SK-N-SH (cell line): ENCODE results near the gene H2AZ2. TPM values are rescaled to one million over a fixed set of nuclear protein-coding genes. Genes with fewer than 3 reads are reported as not detected.

Source experiments
- CTCF ChIA-PET: fragments of 300-600, 350-600 bp; formaldehyde crosslinking; extraction: SDS; loops from one replicate; lab custom pipeline; 2021; lab: Yijun Ruan, JAX
- POLR2A ChIA-PET: fragments of 350-600 bp; sonication (Branson Sonifier 250); formaldehyde crosslinking; extraction: SDS; loops from one replicate; lab custom pipeline; 2020; ENCODE audit warnings: antibody characterized with exemption, inconsistent platforms; lab: Yijun Ruan, JAX
- DNase-seq: peaks from one replicate; pipeline ENCODE4 v3.0.0; 2012
- H2AFZ ChIP-seq: fragments of 200-600 bp; sonication (generic); 2 replicates; pipeline ENCODE4 v1.8.1; 2016; ENCODE audit warnings: antibody characterized with exemption, mild to moderate bottlenecking, low read depth
- H3F3A ChIP-seq: fragments of 200-600 bp; sonication (generic); replicated peaks from 2 replicates; pipeline ENCODE3; 2016; ENCODE audit warnings: antibody characterized with exemption, mild to moderate bottlenecking; ENCODE audit not compliant: insufficient read depth
- H3K27ac ChIP-seq, 2 experiments: fragments of 200-500 bp in 1 of 2; fragments of 200-600 bp in 1 of 2; sonication (Bioruptor generic) in 1 of 2; sonication (generic), shearing (Covaris generic) in 1 of 2; 2 replicates each; pipeline versions ENCODE4 v1.5.1 to v1.6.1; 2014 to 2016; ENCODE audit warnings: low read depth in 2 of 2, inconsistent platforms in 1 of 2, low read length in 1 of 2, mild to moderate bottlenecking in 1 of 2, mixed read lengths in 1 of 2
- H3K27me3 ChIP-seq: fragments of 200-600 bp; sonication (generic), shearing (Covaris generic); 2 replicates; pipeline ENCODE4 v1.6.1; 2016; ENCODE audit warnings: mixed run types; ENCODE audit not compliant: insufficient read depth
- H3K36me3 ChIP-seq, 2 experiments: fragments of 200-500 bp in 1 of 2; fragments of 200-600 bp in 1 of 2; sonication (Bioruptor generic) in 1 of 2; sonication (generic) in 1 of 2; replicated peaks in 1 of 2; 2 replicates each; pipeline versions ENCODE3 to v1.5.1; 2014 to 2016; ENCODE audit warnings: low read length in 1 of 2, mild to moderate bottlenecking in 1 of 2; ENCODE audit not compliant: insufficient read depth in 2 of 2, control insufficient read depth in 1 of 2
- H3K4me1 ChIP-seq, 2 experiments: fragments of 200-500 bp in 1 of 2; fragments of 200-600 bp in 1 of 2; sonication (Bioruptor generic) in 1 of 2; sonication (generic), shearing (Covaris generic) in 1 of 2; 2 replicates each; pipeline versions ENCODE4 v1.5.1 to v1.6.1; 2014 to 2016; ENCODE audit warnings: low read depth in 1 of 2, low read length in 1 of 2, mixed run types in 1 of 2; ENCODE audit not compliant: insufficient read depth in 2 of 2, control insufficient read depth in 1 of 2
- H3K4me2 ChIP-seq: fragments of 200-600 bp; sonication (generic), shearing (Covaris generic); 2 replicates; pipeline ENCODE4 v1.6.1; 2017; ENCODE audit warnings: mixed run types
- H3K4me3 ChIP-seq, 2 experiments: fragments of 200-500 bp in 1 of 2; fragments of 200-600 bp in 1 of 2; sonication (Bioruptor generic) in 1 of 2; sonication (generic), shearing (Covaris generic) in 1 of 2; 2 replicates each; pipeline versions ENCODE4 v1.5.1 to v1.8.1; 2014 to 2016; ENCODE audit warnings: low read depth in 2 of 2, inconsistent platforms in 1 of 2, low read length in 1 of 2, mild to moderate bottlenecking in 1 of 2, mixed read lengths in 1 of 2, moderate library complexity in 1 of 2
- H3K79me2 ChIP-seq: fragments of 200-600 bp; sonication (generic); 2 replicates; pipeline ENCODE4 v1.8.1; 2017; ENCODE audit warnings: mild to moderate bottlenecking; ENCODE audit not compliant: insufficient read depth
- H3K9ac ChIP-seq: fragments of 200-600 bp; sonication (generic); 2 replicates; pipeline ENCODE4 v1.6.1; 2017; ENCODE audit warnings: mixed run types
- H3K9me2 ChIP-seq: fragments of 200-600 bp; sonication (generic); 2 replicates; pipeline ENCODE4 v1.6.1; 2017; ENCODE audit warnings: mixed run types
- H3K9me3 ChIP-seq: fragments of 200-600 bp; sonication (generic); 2 replicates; pipeline ENCODE4 v1.6.1; 2017; ENCODE audit warnings: mixed run types, mild to moderate bottlenecking, moderate library complexity
- H4K20me1 ChIP-seq: fragments of 200-600 bp; sonication (generic); 2 replicates; pipeline ENCODE4 v1.6.1; 2017; ENCODE audit warnings: mild to moderate bottlenecking, mixed run types; ENCODE audit not compliant: insufficient read depth
- CTCF ChIP-seq: fragments of 200-600 bp; sonication (generic); IDR thresholded peaks from 2 replicates; pipeline ENCODE4 v1.6.1; 2017; ENCODE audit warnings: antibody characterized with exemption, mild to moderate bottlenecking, moderate library complexity
- ELF1 ChIP-seq: IDR thresholded peaks from 2 replicates; pipeline ENCODE4 v1.4.0; 2012
- EP300 ChIP-seq, 2 experiments: IDR thresholded peaks; 2 replicates each; pipeline versions ENCODE4 v1.4.0 to v1.6.1; 2012; ENCODE audit warnings: borderline replicate concordance in 1 of 2, low read depth in 1 of 2, low read length in 1 of 2
- EZH2phosphoT487 ChIP-seq: fragments of 200-600 bp; sonication (generic); IDR thresholded peaks from 2 replicates; pipeline ENCODE4 v1.6.1; 2017; ENCODE audit warnings: low read depth, mixed run types, mild to moderate bottlenecking, antibody characterized with exemption, moderate library complexity, borderline replicate concordance
- FOSL2 ChIP-seq: IDR thresholded peaks from 2 replicates; pipeline ENCODE4 v1.4.0; 2012; ENCODE audit warnings: low read depth, mild to moderate bottlenecking, moderate library complexity, borderline replicate concordance
- GATA2 ChIP-seq: sonication (generic); formaldehyde crosslinking; IDR thresholded peaks from 2 replicates; pipeline ENCODE4 v1.5.0; 2020; ENCODE audit warnings: mild to moderate bottlenecking, missing genetic modification reagents
- IRF3 ChIP-seq: fragments of 150-350 bp; IDR thresholded peaks from 2 replicates; pipeline ENCODE4 v1.6.1; 2016; ENCODE audit warnings: mild to moderate bottlenecking, low read depth, low read length
- MAX ChIP-seq: IDR thresholded peaks from 2 replicates; pipeline ENCODE4 v1.4.0; 2012; ENCODE audit warnings: low read depth
- MXI1 ChIP-seq: IDR thresholded peaks from 2 replicates; pipeline ENCODE4 v1.6.1; 2012; ENCODE audit warnings: mild to moderate bottlenecking, low read depth, low read length, improper control_type of control experiment
- NFIC ChIP-seq: IDR thresholded peaks from 2 replicates; pipeline ENCODE4 v1.4.0; 2012; ENCODE audit warnings: borderline replicate concordance
- NRF1 ChIP-seq: IDR thresholded peaks from 2 replicates; pipeline ENCODE4 v1.6.1; 2012; ENCODE audit warnings: low read depth, mild to moderate bottlenecking, low read length
- PBX3 ChIP-seq: IDR thresholded peaks from 2 replicates; pipeline ENCODE4; 2012
- POLR2AphosphoS5 ChIP-seq: IDR thresholded peaks from 2 replicates; pipeline ENCODE4 v1.6.1; 2012; ENCODE audit warnings: low read depth, low read length
- RAD21 ChIP-seq: IDR thresholded peaks from 2 replicates; pipeline ENCODE4 v1.6.1; 2012; ENCODE audit warnings: mild to moderate bottlenecking, low read length
- RCOR1 ChIP-seq: fragments of 150-350 bp; IDR thresholded peaks from 2 replicates; pipeline ENCODE4 v1.6.1; 2017; ENCODE audit warnings: antibody characterized with exemption, low read length
- SIN3A ChIP-seq: IDR thresholded peaks from 2 replicates; pipeline ENCODE4 v1.6.1; 2012; ENCODE audit warnings: low read depth, mild to moderate bottlenecking, low read length, moderate library complexity, borderline replicate concordance
- SMC3 ChIP-seq: IDR thresholded peaks from 2 replicates; pipeline ENCODE4 v1.6.1; 2012; ENCODE audit warnings: low read depth, low read length, improper control_type of control experiment
- TAF1 ChIP-seq: IDR thresholded peaks from 2 replicates; pipeline ENCODE4 v1.6.1; 2012; ENCODE audit warnings: low read depth, mild to moderate bottlenecking, low read length, moderate library complexity, borderline replicate concordance
- TCF12 ChIP-seq: IDR thresholded peaks from 2 replicates; pipeline ENCODE4 v1.4.0; 2012
- USF2 ChIP-seq: fragments of 150-350 bp; IDR thresholded peaks from 2 replicates; pipeline ENCODE4 v1.6.1; 2017; ENCODE audit warnings: antibody characterized with exemption, low read length, low read depth, borderline replicate concordance
- WGBS: methylation state at CpG from one replicate; pipeline ENCODE4 v1.1.6; 2017; ENCODE audit warnings: low lambda C conversion rate; 5-methylcytosine and 5-hydroxymethylcytosine counted together
- polyA plus RNA-seq, 3 experiments: library from polyadenylated mRNA; depleted of rRNA; stranded (reverse); fragments of >200 nt; gene quantifications; 2 replicates each; pipeline ENCODE4 v1.2.3, GENCODE V29; 2012

Gene H2AZ2
- polyA plus RNA-seq, 1 of the 3 experiments (the other 2 are of a cell fraction), result 389 TPM

GRCh38 chr7:44814919-44815318 is 33.0 kb downstream of the H2AZ2 start:
- no peaks in the 10 kb centered on the region for H3K9me3 ChIP-seq
- no peaks in the 10 kb centered on the region for H3K27me3 ChIP-seq
- DNase-seq, result no peak
- H3K9ac ChIP-seq, result no peak overlapping the region
- WGBS, result 93% methylated on average over 2 of the region's 2 CpGs
- H3K4me1 ChIP-seq, result peaks cover 0 to 2% of the 10 kb centered on the region in 2 experiments; a peak in 1 of 4 replicates
- H3K79me2 ChIP-seq, result no peaks in the 10 kb centered on the region
- H3K4me3 ChIP-seq, result no peak overlapping the region
- no peaks in the 10 kb centered on the region for H3K9me2 ChIP-seq
- peaks cover 12% of the 10 kb centered on the region for H3F3A ChIP-seq
- H3K27ac ChIP-seq, result no peak overlapping the region
- ChIA-PET POLR2A (no interaction called here), CTCF (interaction anchor here (0.6 kb wide), 1 partner anchor 232 kb away, joined by 3 read pairs; no protein-coding TSS in a partner anchor)
- H2AFZ ChIP-seq, result no peak overlapping the region
- no peaks in the 10 kb centered on the region for H3K36me3 ChIP-seq
- H3K4me2 ChIP-seq, result no peak overlapping the region
- H4K20me1 ChIP-seq, result no peaks in the 10 kb centered on the region
- TF ChIP-seq CTCF (peak; percentile 17; the same call in 1 of the 2 replicates), PBX3 (no peak), NRF1 (no peak), RAD21 (peak; percentile 17; the same call in 1 of the 2 replicates), USF2 (no peak), ELF1 (no peak)

GRCh38 chr7:44811571-44811970 is 36.3 kb downstream of the H2AZ2 start:
- H3K4me2 ChIP-seq, result no peak overlapping the region
- ChIA-PET POLR2A (interaction anchor here (1.2 kb wide), 1 partner anchor 13 kb away, joined by 5 read pairs; no protein-coding TSS in a partner anchor), CTCF (interaction anchor here (0.8 to 1.2 kb wide), 4 partner anchors 8 to 325 kb away, joined by 3 to 4 read pairs (median 3); no protein-coding TSS in a partner anchor)
- H3K9ac ChIP-seq, result no peak overlapping the region
- H3K27ac ChIP-seq, result no peak overlapping the region
- no peak overlapping the region for H3K4me3 ChIP-seq
- H3K9me3 ChIP-seq, result no peaks in the 10 kb centered on the region
- H4K20me1 ChIP-seq, result no peaks in the 10 kb centered on the region
- peaks cover 32% of the 10 kb centered on the region for H3F3A ChIP-seq
- no peak overlapping the region for H2AFZ ChIP-seq
- no peaks in the 10 kb centered on the region for H3K36me3 ChIP-seq
- 87% methylated on average over 6 of the region's 6 CpGs for WGBS
- no peaks in the 10 kb centered on the region for H3K27me3 ChIP-seq
- no peak for DNase-seq
- no peaks in the 10 kb centered on the region for H3K79me2 ChIP-seq
- H3K9me2 ChIP-seq, result no peaks in the 10 kb centered on the region
- no peaks in the 10 kb centered on the region for H3K4me1 ChIP-seq
- TF ChIP-seq SIN3A, result no peak
- TF ChIP-seq SMC3, result no peak
- no peak for TF ChIP-seq PBX3
- no peak for TF ChIP-seq EP300 (IDR thresholded peaks at IDR 0.05; ENCODE audit: borderline replicate concordance in 1 of 2, low read depth in 1 of 2, low read length in 1 of 2)
- no peak for TF ChIP-seq TAF1
- no peak for TF ChIP-seq NRF1
- no peak for TF ChIP-seq EZH2phosphoT487
- no peak for TF ChIP-seq RCOR1
- no peak for TF ChIP-seq FOSL2
- TF ChIP-seq USF2, result no peak
- no peak for TF ChIP-seq RAD21
- no peak for TF ChIP-seq IRF3
- no peak for TF ChIP-seq GATA2
- no peak for TF ChIP-seq NFIC
- no peak for TF ChIP-seq MAX
- TF ChIP-seq MXI1, result no peak
- no peak for TF ChIP-seq TCF12
- no peak for TF ChIP-seq POLR2AphosphoS5
